ENCODE results near the gene RANBP3L. TPM values are rescaled to one million over a fixed set of nuclear protein-coding genes. Genes with fewer than 3 reads are reported as not detected.

The RANBP3L gene
- total and polyA plus RNA-seq, 10 of the 15 experiments (the other 5 are each of a cell fraction or from before 2014, with no cell fraction given), result 0.02 to 0.29 (median 0.06) TPM; not detected in 4

DNA sequence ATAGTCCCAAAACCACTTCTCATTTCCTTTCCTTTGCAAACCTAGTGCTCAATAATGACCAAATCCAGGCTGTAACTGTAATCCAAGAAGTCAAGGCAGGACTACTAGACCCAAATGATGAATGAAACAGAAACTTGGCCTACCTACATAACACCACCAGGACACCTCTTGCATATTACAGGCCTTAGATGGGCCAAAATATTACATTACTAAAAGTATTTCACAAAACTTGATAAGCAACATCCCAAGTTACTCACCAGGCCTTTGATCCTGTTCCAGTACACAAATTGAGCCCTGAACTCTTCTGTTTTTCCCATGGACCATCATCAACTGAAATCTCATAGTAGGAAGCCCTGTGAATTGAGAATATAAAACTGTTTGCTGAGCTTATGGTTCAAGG is 94.8 kb downstream of the RANBP3L start:
- in situ Hi-C loops (cut with MboI) (no loop called here), intact Hi-C loops (cut with micrococcal nuclease; ENCODE audit: unreplicated experiment) (no loop called here)
- Histone ChIP-seq H3K4me2 (ENCODE audit: control insufficient read depth, insufficient read depth) (no peak overlapping the region), H4K20me1 (ENCODE audit: control insufficient read depth, insufficient read depth) (no peaks in the 10 kb centered on the region), H3K9ac (ENCODE audit: control insufficient read depth, insufficient read depth, low read length) (no peak overlapping the region), H3K79me2 (ENCODE audit: control insufficient read depth, insufficient read depth, low read length) (no peaks in the 10 kb centered on the region), H3K9me3 (replicated peaks; ENCODE audit: control insufficient read depth, insufficient read depth, low read length) (no peaks in the 10 kb centered on the region), H2AFZ (ENCODE audit: control insufficient read depth, low read depth, low read length) (no peak overlapping the region), H3K27ac (ENCODE audit: control insufficient read depth, insufficient read depth) (no peak overlapping the region), H3K4me3 (no peak overlapping the region), H3K4me1 (ENCODE audit: control insufficient read depth, insufficient read depth, low read length) (no peaks in the 10 kb centered on the region), H3K27me3 (replicated peaks in 1 of 2; ENCODE audit: control insufficient read depth in 2 of 2, insufficient read depth in 2 of 2, low read length in 1 of 2) (no peaks in the 10 kb centered on the region), H3K36me3 (ENCODE audit: control insufficient read depth in 2 of 2, insufficient read depth in 2 of 2, low read length in 1 of 2) (no peaks in the 10 kb centered on the region)
- RAD21 ChIA-PET (ENCODE audit: unreplicated experiment), result no interaction called here
- no TSS peak for BruUV-seq (replicated peaks)
- DNase-seq (ENCODE audit: low read depth, low spot score) (no peak), ATAC-seq (no peak), FAIRE-seq (no peak)
- TF ChIP-seq IKZF1 (conservative IDR thresholded peaks at IDR 0.05) (no peak), SUZ12 (IDR thresholded peaks at IDR 0.05; ENCODE audit: unreplicated experiment) (no peak), HDAC6 (IDR thresholded peaks at IDR 0.05; ENCODE audit: unreplicated experiment) (no peak), KLF5 (IDR thresholded peaks at IDR 0.05; ENCODE audit: partially characterized antibody) (no peak), TARDBP (IDR thresholded peaks at IDR 0.05; ENCODE audit: borderline replicate concordance) (no peak), RAD21 (IDR thresholded peaks at IDR 0.05; ENCODE audit: insufficient read depth, low read depth, low read length) (no peak), EP300 (IDR thresholded peaks at IDR 0.05; ENCODE audit: borderline replicate concordance in 1 of 2, control insufficient read depth in 1 of 2, low read depth in 2 of 2, low read length in 2 of 2) (no peak), ZNF622 (IDR thresholded peaks at IDR 0.05) (no peak), MYC (IDR thresholded peaks at IDR 0.05; ENCODE audit: insufficient read depth, insufficient read length, insufficient replicate concordance, low read length, severe bottlenecking) (no peak), LARP7 (IDR thresholded peaks at IDR 0.05) (no peak), GATAD2B (conservative IDR thresholded peaks at IDR 0.05; ENCODE audit: low read depth) (no peak), YBX1 (IDR thresholded peaks at IDR 0.05) (no peak), SREBF1 (IDR thresholded peaks at IDR 0.05; ENCODE audit: low read length) (no peak), ASH2L (IDR thresholded peaks at IDR 0.05; ENCODE audit: borderline replicate concordance, low read depth) (no peak), CBFB (IDR thresholded peaks at IDR 0.05; ENCODE audit: low read depth) (no peak)
- SMC1A ChIA-PET (ENCODE audit: uncharacterized antibody, unreplicated experiment), result interaction anchor here (1.1 to 2.2 kb wide), 5 partner anchors 10 to 128 kb away, joined by 3 to 7 read pairs (median 5); no protein-coding TSS in a partner anchor
- CTCF ChIA-PET, result interaction anchor here (1.0 to 1.1 kb wide), 3 partner anchors 30 to 99 kb away, joined by 3 to 5 read pairs (median 3); no protein-coding TSS in a partner anchor
- POLR2A ChIA-PET, result no interaction called here
